HFF-Myc (cell line): ENCODE data around the gene MGAT5.

ENCODE experiments used
- DNase-seq: peaks from one replicate; pipeline ENCODE4 v3.0.0-alpha.2; 2011; ENCODE audit warnings: low read depth; ENCODE audit errors: extremely low read depth
- H3K4me3 ChIP-seq: replicated peaks from 2 replicates; pipeline ENCODE4 v1.5.1; 2011; ENCODE audit warnings: low read depth, mild to moderate bottlenecking, control low read depth, low read length
- CTCF ChIP-seq: IDR thresholded peaks from 2 replicates; pipeline ENCODE4 v1.5.1; 2012; ENCODE audit warnings: mild to moderate bottlenecking, low read depth, low read length, control low read depth; ENCODE audit errors: missing control alignments

The MGAT5 gene

GRCh38 chr2:134250840-134251461 is 2.9 kb upstream of the MGAT5 start:
- TF ChIP-seq CTCF, result no peak
- H3K4me3 ChIP-seq, result no peak overlapping the region
- no peak for DNase-seq

- no peak for DNase-seq
- no peak for TF ChIP-seq CTCF
- no peak overlapping the region for H3K4me3 ChIP-seq
Observed at GRCh38 chr2:134252092-134252750, 1.7 kb upstream of the MGAT5 start.

- DNase-seq, result no peak
Observed at GRCh38 chr2:134253117-134253704, 661 bp upstream of the MGAT5 start.

GRCh38 chr2:134254824-134255223 is 952 bp downstream of the MGAT5 start:
- TF ChIP-seq CTCF, result no peak
- no peak overlapping the region for H3K4me3 ChIP-seq
- DNase-seq, result no peak

More at GRCh38 chr2:134253117-134253704, 661 bp upstream of the MGAT5 start:
- no peak for TF ChIP-seq CTCF
- no peak overlapping the region for H3K4me3 ChIP-seq

- DNase-seq, result no peak
- no peak overlapping the region for H3K4me3 ChIP-seq
- TF ChIP-seq CTCF, result no peak
Observed at GRCh38 chr2:134256956-134257355, 3.1 kb downstream of the MGAT5 start.

- DNase-seq, result no peak
- no peak overlapping the region for H3K4me3 ChIP-seq
- TF ChIP-seq CTCF, result no peak
Observed at GRCh38 chr2:134257509-134257908, 3.6 kb downstream of the MGAT5 start.
